Neural cell (in vitro differentiated cells): ENCODE data around the gene CHD2. TPM values are rescaled to one million over a fixed set of nuclear protein-coding genes. Genes with fewer than 3 reads are reported as not detected.

ENCODE experiments used
- H2AFZ ChIP-seq: fragments of 200-600, 300-800 bp; sonication (generic), shearing (Covaris generic); 2 replicates; pipeline ENCODE4 v1.6.0; 2014; ENCODE audit warnings: low read depth, mild to moderate bottlenecking, antibody characterized with exemption, low read length, moderate library complexity
- H3F3A ChIP-seq: fragments of 200-600 bp; shearing (Covaris generic); 2 replicates; pipeline ENCODE4 v1.6.1; 2016; ENCODE audit warnings: mild to moderate bottlenecking, moderate library complexity, mixed read lengths, antibody characterized with exemption, low read length; ENCODE audit not compliant: insufficient read depth, poor library complexity, severe bottlenecking
- H3K27ac ChIP-seq: fragments of 200-600, 300-800 bp; sonication (generic), shearing (Covaris generic); 2 replicates; pipeline ENCODE4 v1.5.1; 2014; ENCODE audit warnings: mild to moderate bottlenecking, low read length, moderate library complexity
- H3K27me3 ChIP-seq: fragments of 300-800, 200-600 bp; sonication (generic), shearing (Covaris generic); 2 replicates; pipeline ENCODE4 v1.6.0; 2014; ENCODE audit warnings: mild to moderate bottlenecking, low read depth, low read length, moderate library complexity; ENCODE audit not compliant: insufficient read depth
- H3K36me3 ChIP-seq: fragments of 300-800, 200-600 bp; sonication (generic), shearing (Covaris generic); 2 replicates; pipeline ENCODE4 v1.5.1; 2014; ENCODE audit warnings: mild to moderate bottlenecking, antibody characterized with exemption, low read length, moderate library complexity; ENCODE audit not compliant: insufficient read depth
- H3K4me2 ChIP-seq: fragments of 300-800, 200-600 bp; sonication (generic), shearing (Covaris generic); 2 replicates; pipeline ENCODE4 v1.6.0; 2014; ENCODE audit warnings: mild to moderate bottlenecking, low read length
- H3K4me3 ChIP-seq: fragments of 300-800, 200-600 bp; sonication (generic), shearing (Covaris generic); 2 replicates; pipeline ENCODE4 v1.5.1; 2014; ENCODE audit warnings: mild to moderate bottlenecking, low read length, moderate library complexity
- H3K79me2 ChIP-seq: fragments of 200-600 bp; shearing (Covaris generic); replicated peaks from 2 replicates; pipeline ENCODE4 v1.6.0; 2014; ENCODE audit warnings: mild to moderate bottlenecking, low read length, moderate library complexity; ENCODE audit not compliant: insufficient read depth
- H3K9ac ChIP-seq: fragments of 300-800, 200-600 bp; sonication (generic), shearing (Covaris generic); 2 replicates; pipeline ENCODE4 v1.6.1; 2016; ENCODE audit warnings: mild to moderate bottlenecking, low read length, mixed read lengths
- H3K9me2 ChIP-seq: fragments of 200-600 bp; shearing (Covaris generic); 2 replicates; pipeline ENCODE4 v1.6.1; 2016; ENCODE audit warnings: mild to moderate bottlenecking, low read length, mixed read lengths; ENCODE audit not compliant: insufficient read depth
- H3K9me3 ChIP-seq: fragments of 200-600, 300-800 bp; sonication (generic), shearing (Covaris generic); 2 replicates; pipeline ENCODE4 v1.6.1; 2016; ENCODE audit warnings: mild to moderate bottlenecking, mixed run types, low read length, moderate library complexity, mixed read lengths
- H4K20me1 ChIP-seq: fragments of 200-600 bp; shearing (Covaris generic); 2 replicates; pipeline ENCODE4 v1.6.1; 2016; ENCODE audit warnings: mild to moderate bottlenecking, mixed run types; ENCODE audit not compliant: insufficient read depth
- CTCF ChIP-seq: fragments of 450-650 bp; IDR thresholded peaks from 2 replicates; pipeline ENCODE4 v1.5.1; 2014; ENCODE audit warnings: antibody characterized with exemption, mild to moderate bottlenecking, moderate library complexity; ENCODE audit not compliant: poor library complexity, severe bottlenecking
- EP300 ChIP-seq: fragments of 450-650 bp; conservative IDR thresholded peaks from 2 replicates; pipeline ENCODE4 v1.6.1; 2014; ENCODE audit warnings: antibody characterized with exemption, mild to moderate bottlenecking, moderate library complexity; ENCODE audit not compliant: poor library complexity, severe bottlenecking
- EZH2 ChIP-seq: fragments of 200-600, 300-800 bp; shearing (Covaris generic), sonication (generic); IDR thresholded peaks from 2 replicates; pipeline ENCODE4 v1.6.1; 2014; ENCODE audit warnings: antibody characterized with exemption, low read length, borderline replicate concordance, mild to moderate bottlenecking; ENCODE audit not compliant: insufficient read depth, poor library complexity, severe bottlenecking
- MXI1 ChIP-seq: fragments of 450-650 bp; conservative IDR thresholded peaks from 2 replicates; pipeline ENCODE4 v1.6.1; 2014; ENCODE audit warnings: antibody characterized with exemption, mild to moderate bottlenecking; ENCODE audit not compliant: poor library complexity, severe bottlenecking
- POLR2AphosphoS5 ChIP-seq: IDR thresholded peaks from 2 replicates; pipeline ENCODE4 v1.6.1; 2012
- RAD21 ChIP-seq: fragments of 450-650 bp; conservative IDR thresholded peaks from 2 replicates; pipeline ENCODE4 v1.6.1; 2014; ENCODE audit warnings: antibody characterized with exemption, mild to moderate bottlenecking, moderate library complexity
- REST ChIP-seq: IDR thresholded peaks from 2 replicates; pipeline ENCODE4 v1.6.1; 2012; ENCODE audit warnings: borderline replicate concordance
- SMC3 ChIP-seq: fragments of 450-650 bp; conservative IDR thresholded peaks from 2 replicates; pipeline ENCODE4 v1.6.1; 2014; ENCODE audit warnings: antibody characterized with exemption, mild to moderate bottlenecking, moderate library complexity; ENCODE audit not compliant: poor library complexity
- TAF1 ChIP-seq: IDR thresholded peaks from 2 replicates; pipeline ENCODE4 v1.6.1; 2012; ENCODE audit warnings: low read depth
- polyA plus RNA-seq: library from polyadenylated mRNA; depleted of rRNA; stranded (reverse); fragments of >200 nt; gene quantifications from 2 replicates; pipeline ENCODE4 v1.2.3, GENCODE V29; 2014

Gene CHD2
- polyA plus RNA-seq, 1 donor from 2014 or later = 113 TPM

GRCh38 chr15:92990031-92990430 is 89.9 kb downstream of the CHD2 start:
- Histone ChIP-seq H4K20me1 (no peaks in the 10 kb centered on the region), H3K36me3 (peaks cover 18% of the 10 kb centered on the region), H2AFZ (no peak overlapping the region), H3K79me2 (peaks cover 8% of the 10 kb centered on the region), H3K27ac (no peak overlapping the region), H3F3A (peaks cover 3% of the 10 kb centered on the region), H3K9me3 (no peaks in the 10 kb centered on the region), H3K9me2 (no peaks in the 10 kb centered on the region), H3K4me3 (no peak overlapping the region), H3K9ac (no peak overlapping the region), H3K4me2 (no peak overlapping the region), H3K27me3 (no peaks in the 10 kb centered on the region)
- TF ChIP-seq POLR2AphosphoS5 (no peak), EP300 (no peak), REST (no peak), MXI1 (no peak), EZH2 (no peak), SMC3 (no peak), CTCF (no peak), RAD21 (no peak), TAF1 (no peak)

- H2AFZ ChIP-seq = no peak overlapping the region
- peaks cover 5% of the 10 kb centered on the region for H3K79me2 ChIP-seq
- H3K9ac ChIP-seq = no peak overlapping the region
- no peak overlapping the region for H3K4me3 ChIP-seq
- H3K4me2 ChIP-seq = no peak overlapping the region
- H3F3A ChIP-seq = peaks cover 3% of the 10 kb centered on the region
- no peak overlapping the region for H3K27ac ChIP-seq
- no peaks in the 10 kb centered on the region for H4K20me1 ChIP-seq
- no peaks in the 10 kb centered on the region for H3K9me2 ChIP-seq
- peaks cover 24% of the 10 kb centered on the region for H3K36me3 ChIP-seq
- no peaks in the 10 kb centered on the region for H3K9me3 ChIP-seq
- H3K27me3 ChIP-seq = no peaks in the 10 kb centered on the region
- TF ChIP-seq MXI1 (no peak), SMC3 (no peak), TAF1 (no peak), RAD21 (no peak), REST (no peak), EZH2 (no peak), POLR2AphosphoS5 (no peak), EP300 (no peak), CTCF (no peak)
Measured at GRCh38 chr15:92992720-92993119, 92.6 kb downstream of the CHD2 start.
